GM20431 (cell line): ENCODE measurements around the gene ZNF536.

Experiments
- in situ Hi-C: fragments of 300-500 bp; cut with MseI, MboI; formaldehyde crosslinking; loops from one replicate; pipeline ENCODE4 v1.15.0; 2020; ENCODE audit warnings: low sequenced_read_pairs; ENCODE audit not compliant: unreplicated experiment

The ZNF536 gene

DNA sequence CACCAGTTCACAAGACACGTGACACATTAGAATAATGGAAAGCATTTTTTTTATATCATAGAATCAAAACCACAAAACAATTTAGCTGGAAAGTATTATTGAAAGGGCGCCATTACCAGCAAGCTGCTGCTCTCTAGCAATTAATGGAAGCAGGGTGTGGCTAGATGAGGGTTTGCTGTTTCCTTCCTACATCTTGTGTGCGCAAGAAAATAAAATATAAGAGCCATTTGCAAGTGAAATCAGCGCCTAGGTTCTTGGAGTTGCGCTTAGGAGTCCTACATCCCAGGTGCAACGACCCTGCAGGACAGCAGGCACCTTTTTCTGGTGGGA, 140.9 kb downstream of the ZNF536 start:
- in situ Hi-C loops = no loop called here

DNA sequence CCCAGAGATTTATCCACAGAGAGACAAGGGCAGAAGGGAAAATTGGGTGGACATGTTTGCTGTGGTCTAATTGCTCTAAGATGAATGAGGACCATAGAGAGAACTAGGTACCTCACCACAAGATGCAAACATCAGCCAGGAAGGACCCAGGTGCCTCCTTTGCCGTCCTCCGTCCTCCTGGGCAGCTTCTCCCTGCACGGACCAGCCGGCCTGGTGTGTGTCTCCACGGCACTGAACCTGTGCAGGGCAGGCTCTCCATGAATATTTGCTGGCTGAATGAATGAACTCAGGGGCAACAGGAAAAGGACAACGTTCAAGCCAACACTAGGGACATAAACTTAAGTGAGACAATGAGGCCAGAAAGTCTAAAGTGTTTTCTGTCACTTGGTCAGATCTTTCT, 143.9 kb downstream of the ZNF536 start:
- in situ Hi-C loops = no loop called here

DNA sequence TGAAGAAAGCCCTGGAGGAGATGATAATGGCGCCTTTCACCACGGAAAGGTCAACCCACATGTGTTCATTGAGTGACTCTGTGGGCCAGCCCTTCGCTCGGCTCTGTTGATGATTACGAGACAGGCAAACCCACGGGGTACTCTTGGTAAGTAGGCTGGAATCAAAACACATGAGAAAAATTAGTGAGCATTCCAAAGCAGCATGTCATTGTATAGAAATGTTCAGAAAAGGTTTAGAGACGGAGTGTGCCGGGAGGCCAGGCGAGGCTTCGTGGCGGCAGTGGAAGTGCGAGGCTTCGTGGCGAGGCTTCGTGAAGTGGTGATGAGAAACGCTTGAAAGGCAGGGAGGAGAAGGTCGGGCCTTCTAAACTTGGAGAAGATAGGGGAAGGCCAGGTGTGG, 144.3 kb downstream of the ZNF536 start:
- in situ Hi-C loops = no loop called here

DNA sequence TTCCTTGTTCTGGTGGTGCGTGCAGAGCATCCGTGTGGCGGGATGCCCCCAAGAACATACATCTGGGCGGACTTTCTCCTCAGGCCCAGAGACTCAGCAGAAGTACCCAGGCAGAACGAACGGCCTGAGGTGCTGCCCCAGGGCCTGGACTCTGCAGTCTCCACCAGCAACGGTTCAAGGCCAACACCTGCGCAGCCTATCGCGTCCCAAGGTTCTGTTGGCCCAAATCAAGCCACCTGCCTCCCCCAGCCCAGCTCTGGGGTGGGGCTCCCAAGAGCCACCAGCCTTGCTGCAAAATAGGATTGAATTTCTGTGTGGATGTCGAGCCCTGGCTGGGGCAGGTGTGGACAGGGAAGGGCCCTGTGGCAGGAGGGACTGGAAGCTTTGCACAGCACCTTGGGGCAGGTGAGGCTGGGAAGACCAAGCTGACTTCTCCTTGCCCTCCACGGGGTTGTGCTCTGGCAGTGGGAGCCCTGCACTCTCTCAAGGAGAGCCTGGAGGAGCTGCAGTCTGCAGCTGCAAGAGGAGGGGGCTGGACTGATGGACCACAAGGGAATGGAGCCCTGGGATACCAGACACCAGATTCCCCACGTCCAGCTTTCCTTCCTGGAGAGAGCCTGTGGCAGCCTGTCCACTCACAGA, 146.9 kb downstream of the ZNF536 start:
- in situ Hi-C loops = no loop called here

DNA sequence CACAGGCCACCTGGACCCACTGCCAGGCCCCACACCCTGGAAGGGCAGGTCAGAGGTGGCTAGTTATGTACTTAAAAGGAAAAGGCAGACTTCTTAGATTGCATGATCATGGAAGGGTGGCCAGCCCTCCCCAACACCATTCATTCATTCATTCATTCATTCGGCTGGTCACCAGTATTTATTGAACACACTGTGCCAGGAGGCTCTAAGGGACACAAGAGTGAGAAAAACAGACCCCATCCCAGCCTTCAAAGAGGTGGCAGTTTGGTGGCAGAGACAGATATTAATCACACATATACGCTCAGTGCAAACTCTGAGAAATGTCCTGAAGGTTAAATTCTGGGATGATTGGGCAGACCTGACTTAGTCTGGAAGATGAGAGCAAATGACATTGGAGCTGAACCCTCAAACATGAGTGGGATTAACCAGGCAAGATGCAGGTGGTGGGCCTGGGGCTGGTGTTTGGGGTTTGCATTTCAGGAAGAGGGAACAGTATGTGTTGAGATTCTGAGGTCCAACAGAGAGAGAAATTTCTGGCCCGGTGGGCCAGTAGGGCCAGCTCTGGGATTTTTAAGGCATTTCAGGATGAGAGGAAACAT, 147.5 kb downstream of the ZNF536 start:
- in situ Hi-C loops = no loop called here

DNA sequence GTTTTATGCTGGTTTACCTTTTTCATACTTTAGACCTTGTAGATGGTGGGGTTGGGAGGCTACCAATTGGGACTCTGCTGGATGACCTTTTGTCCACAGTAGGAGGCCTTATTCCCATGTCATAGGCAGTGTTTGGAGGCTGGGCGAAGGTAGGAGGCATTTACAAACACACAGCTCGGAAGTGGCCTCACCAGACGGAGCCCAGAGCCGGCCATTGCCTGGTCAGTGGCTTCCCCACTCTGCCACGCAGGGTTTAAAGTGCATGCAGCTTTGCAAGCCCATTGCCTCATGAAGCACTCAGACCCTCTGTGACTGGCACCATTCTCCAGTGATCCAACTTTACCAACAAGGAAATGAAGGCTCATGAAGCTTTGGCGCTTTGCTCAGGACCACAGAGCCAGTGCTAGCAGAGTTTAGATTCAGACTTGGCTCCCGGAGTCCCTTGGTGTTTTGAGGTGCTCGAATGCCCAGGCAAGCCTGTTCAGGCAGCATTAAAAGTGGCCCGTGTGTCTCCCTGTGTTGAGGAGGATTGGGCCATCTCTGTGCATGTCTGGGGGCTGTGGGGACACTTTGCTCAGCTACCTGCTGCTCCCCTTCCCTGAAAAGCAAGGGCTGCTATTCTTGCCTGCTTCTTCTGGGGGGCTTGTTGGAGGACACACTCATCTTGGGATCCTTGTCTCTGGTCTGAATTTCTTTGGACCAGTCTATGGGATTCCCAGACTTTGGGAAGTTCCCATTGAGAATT, 148.7 kb downstream of the ZNF536 start:
- in situ Hi-C loops = no loop called here

DNA sequence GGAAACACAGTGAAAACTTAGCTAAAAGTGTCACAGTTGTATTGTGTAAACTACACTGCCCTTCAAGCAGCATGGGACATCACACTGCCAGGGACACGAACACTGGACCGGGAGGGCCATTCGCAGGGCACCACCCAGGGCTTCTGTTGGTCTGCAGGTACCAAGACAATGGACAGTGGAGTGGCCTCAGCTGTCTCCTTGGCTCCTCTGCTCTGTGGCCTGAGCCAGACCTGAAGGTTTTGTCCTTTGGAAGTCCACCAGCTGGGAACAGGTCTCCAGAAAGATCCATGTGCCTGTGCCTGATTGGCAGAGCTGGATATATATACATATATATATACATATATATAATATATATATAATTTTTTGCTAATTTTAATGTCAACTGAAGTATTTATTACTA, 149.8 kb downstream of the ZNF536 start:
- in situ Hi-C loops = no loop called here

DNA sequence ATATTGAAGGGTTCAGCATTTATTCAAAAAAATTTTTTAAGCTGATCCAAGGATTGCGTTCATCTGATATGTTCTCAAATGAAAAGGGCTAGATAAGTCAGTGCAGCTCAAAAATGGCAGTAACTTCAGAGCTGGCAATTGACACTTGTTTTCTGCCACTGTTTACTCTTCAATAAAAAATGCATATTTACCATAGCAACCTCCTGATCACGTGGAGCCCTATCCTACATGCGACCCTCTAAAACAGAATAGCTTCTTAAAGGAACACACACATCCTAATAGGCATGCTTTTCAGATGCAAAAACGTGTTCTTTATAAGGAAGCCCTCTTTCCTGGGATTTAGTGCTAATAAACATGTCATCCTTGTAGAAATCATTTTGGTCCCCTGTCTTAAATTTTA, 150.2 kb downstream of the ZNF536 start:
- in situ Hi-C loops = no loop called here

DNA sequence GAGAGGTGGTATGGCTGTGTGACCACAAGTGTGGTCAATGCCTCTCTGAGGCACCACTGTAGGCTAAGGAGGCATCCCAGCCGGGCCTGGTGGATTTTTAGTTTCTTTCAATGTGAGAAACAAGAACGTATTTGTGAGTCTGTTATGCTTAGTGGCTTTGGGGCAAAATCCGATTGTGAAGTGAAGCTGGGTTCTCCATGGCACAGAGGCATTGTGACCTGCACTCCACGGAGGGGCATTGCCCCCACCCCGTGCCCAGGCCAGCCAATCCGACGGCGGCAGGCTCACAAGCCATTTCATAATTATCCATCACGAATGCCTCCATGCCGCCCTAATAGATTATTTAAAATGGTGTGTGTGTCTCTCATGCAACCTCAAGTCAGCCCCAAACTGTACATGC, 151.6 kb downstream of the ZNF536 start:
- in situ Hi-C loops = no loop called here

DNA sequence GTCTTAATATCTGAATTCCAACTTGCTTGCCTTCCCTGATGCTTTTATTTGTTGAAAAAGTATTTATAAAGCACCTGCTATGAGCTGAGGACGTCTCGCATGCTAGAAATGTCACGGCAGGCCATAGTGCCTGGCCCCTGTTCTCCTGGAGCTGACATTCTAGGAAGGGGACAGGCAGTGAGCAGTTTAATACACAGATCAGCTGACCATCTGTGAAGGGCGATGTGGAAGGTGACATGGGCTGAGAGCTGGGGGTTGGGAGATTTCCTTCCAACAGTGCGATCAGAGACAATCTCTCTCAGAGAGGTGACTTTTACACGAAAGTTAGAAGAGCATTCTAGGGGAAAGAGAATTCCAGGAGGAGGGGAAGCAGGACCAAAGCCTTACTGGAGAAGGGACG, 153.2 kb downstream of the ZNF536 start:
- in situ Hi-C loops = no loop called here

DNA sequence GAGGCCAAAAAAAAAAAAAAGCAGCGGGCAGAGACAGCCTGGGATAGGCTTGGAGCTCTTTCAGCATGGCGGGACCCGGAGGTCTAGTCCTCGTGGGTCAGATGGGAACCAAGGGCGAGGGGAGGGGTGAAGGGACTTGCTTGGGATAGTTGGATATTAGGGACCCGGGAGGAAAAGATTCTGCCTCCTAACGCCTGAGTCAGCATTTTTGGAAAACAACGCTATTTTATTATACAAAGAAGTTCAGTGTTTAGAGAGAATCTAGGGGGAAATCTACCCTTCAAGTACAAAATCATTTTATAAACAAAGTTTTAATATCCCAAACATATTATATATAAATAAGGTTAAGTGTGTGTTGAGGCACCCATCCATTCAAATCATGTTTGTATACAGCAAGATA, 156.7 kb downstream of the ZNF536 start:
- in situ Hi-C loops = no loop called here

DNA sequence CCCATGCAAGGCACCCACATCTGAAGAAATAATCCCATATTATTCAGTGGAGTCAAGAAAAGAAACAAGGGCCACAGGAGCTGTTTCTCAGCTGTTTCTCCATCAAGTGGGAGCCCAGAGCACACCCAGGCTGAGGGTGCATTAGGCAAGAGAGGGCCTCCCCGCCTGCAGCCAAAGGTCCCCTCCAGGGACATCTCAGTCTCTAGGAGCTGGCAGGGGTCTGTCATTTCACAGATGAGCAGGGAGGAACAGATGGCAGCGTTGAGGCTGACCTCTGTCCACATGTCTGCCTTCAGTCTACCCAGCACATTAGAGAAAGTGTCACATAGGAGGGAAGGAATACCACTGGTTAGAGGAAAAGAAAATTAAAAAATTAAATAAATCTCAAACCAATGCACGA, 157.7 kb downstream of the ZNF536 start:
- in situ Hi-C loops = no loop called here

DNA sequence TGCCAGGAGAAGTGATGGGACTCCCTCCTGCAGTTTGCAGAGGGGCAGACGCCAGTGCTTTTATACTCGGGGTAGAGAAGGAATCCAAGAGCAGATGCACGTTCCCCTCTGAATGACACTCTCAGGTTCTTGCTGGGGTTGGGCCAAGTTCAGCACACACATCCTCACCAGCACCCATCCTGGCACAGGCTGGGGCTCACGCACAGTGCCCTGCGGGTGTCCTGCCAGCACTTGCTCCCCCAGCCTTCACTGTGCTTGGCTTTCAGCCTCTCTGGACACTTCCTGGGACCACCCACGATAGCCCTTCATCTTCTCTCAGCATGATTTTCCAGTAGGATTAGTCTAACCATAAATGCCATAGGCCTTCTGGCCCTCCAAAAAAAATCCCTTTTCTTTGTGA, 158.6 kb downstream of the ZNF536 start:
- in situ Hi-C loops = no loop called here

DNA sequence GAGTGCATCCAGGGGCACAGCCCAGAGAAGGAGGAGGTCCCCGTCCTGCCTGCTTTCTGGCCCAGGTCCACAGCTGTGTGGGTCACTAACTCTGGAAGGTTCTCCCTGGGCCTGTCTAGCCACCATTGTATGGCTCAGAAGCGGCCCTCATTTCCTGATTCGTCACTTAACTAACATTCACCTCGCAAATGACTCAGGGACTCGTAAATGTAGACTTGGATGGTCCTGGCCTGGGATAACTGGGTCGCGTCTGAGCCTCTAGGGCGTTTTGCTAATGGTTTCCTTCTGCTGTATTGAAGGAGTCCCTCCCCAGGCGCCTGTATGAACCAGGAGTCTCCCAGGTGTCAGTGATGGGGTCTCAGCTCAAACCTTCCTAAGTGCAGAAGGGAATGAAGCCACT, 162.8 kb downstream of the ZNF536 start:
- in situ Hi-C loops = no loop called here

DNA sequence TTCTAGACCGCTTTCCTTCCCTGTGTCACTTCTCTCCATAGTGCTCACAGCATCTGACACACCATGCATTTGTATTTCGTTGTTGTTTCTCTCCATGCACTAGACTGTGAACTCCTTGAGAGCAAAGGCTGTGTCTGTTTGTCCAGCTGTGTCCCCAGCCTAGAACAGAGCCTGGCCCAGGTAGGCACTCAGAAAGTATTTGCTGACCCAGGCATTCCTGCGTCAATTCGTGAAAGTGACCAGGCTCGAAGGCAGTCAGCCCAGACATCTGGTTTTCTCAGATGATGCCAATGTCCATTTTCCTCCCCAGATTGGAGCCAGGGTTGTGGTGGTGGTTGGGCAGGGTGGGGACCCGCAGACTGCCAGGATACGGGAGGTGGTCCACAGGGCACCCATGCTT, 164.8 kb downstream of the ZNF536 start:
- in situ Hi-C loops = no loop called here

DNA sequence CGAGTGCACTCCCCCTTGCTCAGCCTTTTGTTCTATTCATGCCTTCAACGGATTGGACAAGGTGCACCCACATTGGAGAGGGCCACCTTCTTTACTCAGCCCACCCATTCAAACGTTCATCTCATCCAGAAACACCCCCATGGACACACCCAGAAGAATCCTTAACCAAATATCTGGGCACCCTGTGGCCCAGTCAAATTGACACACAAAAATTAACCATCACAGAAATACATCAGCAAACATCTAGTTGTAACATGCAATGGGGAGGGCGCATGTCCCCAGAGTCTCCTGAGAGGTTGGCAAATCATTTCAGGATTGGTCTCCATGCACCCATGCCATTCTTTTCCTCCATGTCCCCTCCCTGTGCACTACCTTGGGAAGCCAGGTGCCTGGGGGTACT, 167.1 kb downstream of the ZNF536 start:
- in situ Hi-C loops = no loop called here

DNA sequence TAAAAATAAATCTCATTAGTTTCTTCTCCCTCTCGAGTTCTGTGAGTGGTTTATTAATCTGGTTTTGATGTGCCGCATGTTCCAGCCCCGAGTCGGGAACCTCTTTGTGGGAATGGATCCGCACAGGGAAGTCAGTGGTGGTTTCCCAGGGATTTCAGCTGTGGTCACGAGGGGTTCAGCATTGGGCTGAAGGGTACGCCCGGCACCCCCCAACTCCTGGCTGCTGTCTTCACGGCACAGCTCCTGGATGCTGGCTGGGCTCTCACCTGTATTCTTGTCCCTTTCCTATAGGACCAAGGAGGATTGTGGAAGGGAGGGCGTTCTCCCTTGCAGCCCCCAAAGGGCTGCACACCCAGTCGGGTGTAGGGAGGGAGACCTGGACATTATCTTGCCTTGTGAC, 167.8 kb downstream of the ZNF536 start:
- in situ Hi-C loops = no loop called here

DNA sequence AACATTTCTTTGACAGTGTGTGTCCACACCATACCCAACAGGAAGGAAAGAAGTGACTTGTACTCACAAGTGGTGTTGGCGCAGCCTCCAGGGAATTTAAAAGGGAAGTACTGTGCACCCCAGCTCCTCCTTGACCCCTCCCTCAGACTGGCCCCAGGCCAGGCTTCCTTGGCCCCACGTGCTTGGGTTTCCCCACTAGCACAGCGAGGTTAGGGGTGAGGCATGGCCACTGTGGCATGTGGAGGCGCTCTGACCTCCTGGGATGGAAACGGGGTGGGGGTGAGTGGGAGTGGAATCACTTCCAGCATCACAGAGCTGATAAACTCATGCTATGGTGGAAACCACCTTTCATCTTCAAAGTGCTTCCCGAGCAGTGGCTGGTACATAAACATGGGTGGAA, 168.6 kb downstream of the ZNF536 start:
- in situ Hi-C loops = no loop called here

DNA sequence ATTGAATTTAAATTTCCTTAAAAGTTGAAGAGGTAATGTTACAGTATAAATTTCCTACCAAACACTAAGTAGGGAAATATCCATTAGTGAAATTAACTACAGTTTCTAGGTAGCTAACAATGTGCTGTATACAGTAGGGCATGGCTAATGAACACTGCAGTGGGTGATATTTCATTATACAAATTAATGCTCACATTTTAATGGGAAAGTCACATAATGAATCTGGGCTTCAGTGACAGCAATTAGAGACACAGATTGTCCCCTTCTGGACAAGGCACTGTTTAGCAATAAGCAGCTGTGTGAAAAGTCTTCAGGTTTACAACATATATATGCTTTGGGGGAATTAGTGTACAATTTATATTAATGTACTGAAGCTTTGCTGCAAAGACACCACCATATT, 169.4 kb downstream of the ZNF536 start:
- in situ Hi-C loops = no loop called here

DNA sequence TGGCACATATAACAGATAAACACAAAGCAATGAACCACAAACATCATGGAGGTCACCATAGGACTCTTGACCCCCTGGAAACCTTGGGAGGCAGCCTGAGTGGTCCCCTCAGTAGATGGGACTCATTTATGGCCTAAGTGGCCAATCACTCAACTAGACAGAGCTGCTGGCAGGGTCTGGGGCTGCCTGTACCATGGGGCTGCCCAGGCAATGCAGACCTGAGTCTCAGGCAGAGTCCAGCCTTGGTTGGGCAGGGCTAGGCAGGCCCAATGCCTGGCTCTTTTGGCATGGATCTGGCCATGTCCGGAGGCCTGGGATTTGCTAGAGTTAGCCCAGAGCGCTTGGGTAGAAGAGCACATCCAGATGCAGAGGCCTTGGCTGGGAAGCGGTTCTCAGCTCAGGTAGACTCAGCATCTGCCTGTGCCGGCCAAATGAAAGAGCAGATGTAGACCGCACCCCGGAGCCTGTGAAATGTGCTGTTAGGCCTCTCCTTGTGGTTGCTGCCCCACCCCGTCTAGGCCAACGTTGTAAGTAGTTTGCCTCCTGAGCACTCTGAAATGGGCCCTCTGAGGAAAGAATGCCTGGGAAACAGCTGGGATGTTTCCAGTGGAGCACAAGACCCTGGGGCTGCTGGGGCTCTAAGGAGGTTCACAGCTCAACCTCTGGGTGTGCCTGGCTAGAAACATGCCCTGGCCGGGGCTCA, 171.2 kb downstream of the ZNF536 start:
- in situ Hi-C loops = no loop called here

DNA sequence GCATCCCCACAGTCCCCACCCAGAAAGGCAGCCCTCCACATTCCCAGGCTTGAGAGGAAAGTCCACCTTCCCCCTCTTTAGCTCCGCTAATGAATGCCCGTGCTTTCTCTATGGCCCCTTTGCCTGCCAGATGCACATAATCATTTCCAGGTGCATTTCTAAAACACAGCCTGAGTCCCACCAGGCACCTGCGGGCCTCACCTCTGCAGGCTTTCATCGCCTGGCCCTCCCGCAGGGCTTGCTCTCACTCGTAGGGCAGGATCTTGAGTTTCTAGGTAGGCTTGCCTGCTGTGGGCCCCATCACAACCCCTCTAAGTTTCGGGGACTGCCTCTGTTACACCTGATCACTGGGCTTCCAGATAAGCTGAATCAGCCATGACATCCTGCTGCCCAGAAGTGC, 173.6 kb downstream of the ZNF536 start:
- in situ Hi-C loops = no loop called here
